Measurements from ENCODE around the gene CBX8. TPM values are rescaled to one million over a fixed set of nuclear protein-coding genes. Genes with fewer than 3 reads are reported as not detected.

The CBX8 gene
- total and polyA plus RNA-seq, 2 of the 8 experiments (the other 6 are each of a cell fraction or from before 2014, with no cell fraction given) = 0.09 to 2.1 TPM

DNA sequence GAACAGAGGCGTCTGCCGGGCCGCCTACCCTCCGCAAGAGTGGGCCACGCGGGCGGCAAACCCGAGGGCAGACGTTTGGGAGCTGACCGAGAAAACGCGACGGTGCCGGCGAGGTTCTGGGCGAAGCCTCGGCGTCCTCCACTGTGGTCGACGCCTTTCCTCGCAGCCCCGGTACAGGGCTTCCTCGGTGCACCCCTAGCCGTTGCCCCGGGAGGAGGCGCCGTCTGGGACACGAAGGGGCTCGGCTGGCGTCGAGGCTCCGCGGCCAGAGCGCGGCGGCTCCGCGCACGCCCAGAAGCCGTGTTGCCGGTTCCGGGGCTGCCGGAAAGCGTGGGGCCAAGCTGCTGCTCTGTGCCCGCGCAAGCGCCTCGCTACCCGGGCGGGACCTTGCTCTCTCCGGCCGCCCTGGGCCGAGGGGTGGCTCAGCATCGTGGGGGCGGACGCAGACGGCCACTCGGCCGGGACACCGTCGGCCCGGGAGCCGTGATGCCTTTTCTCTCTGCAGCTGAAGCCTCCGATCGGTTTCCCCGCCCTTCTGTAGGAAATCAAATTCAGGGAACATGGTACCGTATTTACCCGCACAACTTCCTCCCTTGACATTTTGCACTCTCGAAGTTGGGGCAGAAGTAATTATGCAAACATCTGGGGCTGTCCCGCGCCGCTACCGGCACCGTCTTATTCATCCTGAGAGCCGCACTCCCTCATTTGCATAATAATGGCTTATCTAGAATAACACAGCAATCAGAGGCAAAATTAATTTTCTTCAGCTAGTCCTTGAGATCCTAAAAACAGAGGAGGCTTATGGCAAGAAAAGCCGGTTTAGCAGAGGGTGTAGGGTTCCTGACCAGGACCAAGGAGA is 7.3 kb upstream of the CBX8 start:
- Histone ChIP-seq H3K4ac (replicated peaks; ENCODE audit: insufficient read length, low read depth, low read length) (no peak overlapping the region), H3K14ac (ENCODE audit: insufficient read length) (no peak overlapping the region), H3K36me3 (ENCODE audit: control insufficient read depth in 2 of 4, insufficient read depth in 4 of 4, low read length in 3 of 4) (peaks cover 0 to 5% (median 0%) of the 10 kb centered on the region in 4 experiments; a peak in 1 of 8 replicates), H3K4me1 (replicated peaks in 1 of 4; ENCODE audit: control insufficient read depth in 3 of 4, insufficient read depth in 4 of 4, low read length in 3 of 4) (peaks cover 4 to 56% (median 43%) of the 10 kb centered on the region in 4 experiments), H2AFZ (ENCODE audit: low read length) (no peak overlapping the region), H2BK20ac (ENCODE audit: low read length) (no peak overlapping the region), H3K4me3 (ENCODE audit: extremely low read depth in 1 of 4, insufficient read depth in 2 of 4, low read depth in 3 of 4, low read length in 4 of 4) (peak overlapping the region in 3 of 4 experiments; percentile 2 to 42 (median 10); a peak in 3 of 8 replicates), H3K9me3 (ENCODE audit: insufficient read depth in 2 of 2, low read depth in 1 of 2, low read length in 1 of 2) (peaks cover 0 to 7% of the 10 kb centered on the region in 2 experiments; a peak in 3 of 4 replicates), H4K8ac (ENCODE audit: extremely low read depth, insufficient read depth, low read length) (peak overlapping the region; percentile 87; the same call in 1 of the 2 replicates), H3K18ac (ENCODE audit: extremely low read depth, low read length) (peak overlapping the region; percentile 76; the same call in 1 of the 2 replicates), H4K91ac (replicated peaks; ENCODE audit: insufficient read length, low read length) (no peak overlapping the region), H3K23me2 (ENCODE audit: low read depth, low read length) (peaks cover 2% of the 10 kb centered on the region), H3K79me1 (ENCODE audit: low read depth, low read length) (no peaks in the 10 kb centered on the region), H2BK5ac (ENCODE audit: low read depth, low read length) (peak overlapping the region; percentile 35; the same call in 1 of the 2 replicates), H2BK15ac (ENCODE audit: low read length) (0 out of 2 replicates have a peak overlapping the region, but pooled peaks have one; percentile 81), H3K4me2 (ENCODE audit: insufficient read depth in 1 of 2, low read depth in 2 of 2, low read length in 2 of 2) (peak overlapping the region; percentile 44 to 57), H3K9ac (replicated peaks in 1 of 4; ENCODE audit: extremely low read depth in 1 of 4, low read depth in 3 of 4, low read length in 3 of 4) (no peak overlapping the region), H3K23ac (ENCODE audit: insufficient read length) (no peak overlapping the region), H3K27me3 (replicated peaks in 1 of 4; ENCODE audit: control insufficient read depth in 3 of 4, extremely low read depth in 1 of 4, insufficient read depth in 3 of 4, low read length in 3 of 4) (peaks cover 93 to 100% (median 99%) of the 10 kb centered on the region in 4 experiments), H2BK120ac (replicated peaks; ENCODE audit: low read depth, low read length) (no peak overlapping the region), H2BK12ac (ENCODE audit: low read depth, low read length) (peak overlapping the region; percentile 53; the same call in 1 of the 2 replicates), H2AK5ac (ENCODE audit: low read depth, low read length) (0 out of 2 replicates have a peak overlapping the region, but pooled peaks have one; percentile 7), H3K56ac (replicated peaks; ENCODE audit: insufficient read length, low read depth, low read length) (no peak overlapping the region), H3K27ac (ENCODE audit: low read depth, low read length) (no peak overlapping the region), H3K79me2 (ENCODE audit: control insufficient read depth in 1 of 2, insufficient read depth in 2 of 2, low read length in 2 of 2) (no peaks in the 10 kb centered on the region), H4K20me1 (replicated peaks in 1 of 2; ENCODE audit: control insufficient read depth in 1 of 2, insufficient read depth in 2 of 2, low read length in 2 of 2) (peaks cover 4 to 36% of the 10 kb centered on the region in 2 experiments), H4K5ac (ENCODE audit: insufficient read length, low read depth, low read length) (no peak overlapping the region)
- FAIRE-seq (no peak), DNase-seq (ENCODE audit: low read depth in 1 of 2, low spot score in 2 of 2) (peak in 1 of 2 experiments; percentile 70)
- CTCF ChIA-PET (ENCODE audit: partially characterized antibody) = interaction anchor here (0.6 to 19.1 kb wide), 12 partner anchors 8 to 681 kb away, joined by 3 to 576 read pairs (median 8); partner anchors contain the start of gene CBX4
- 4% methylated on average over 54 of the region's 76 CpGs; no CpG with 5 or more reads in 1 of the 2 experiments for WGBS, 2 experiments (ENCODE audit: extremely low coverage in 1 of 2, insufficient coverage in 1 of 2, insufficient read length in 1 of 2, insufficient replicate concordance in 2 of 2, low coverage in 1 of 2, low lambda C conversion rate in 2 of 2, missing lambda C conversion rate in 1 of 2)
- POLR2A ChIA-PET (ENCODE audit: partially characterized antibody) = interaction anchor here (1.0 to 24.0 kb wide), 13 partner anchors 8 to 57 kb away, joined by 3 to 374 read pairs (median 6); partner anchors contain the start of gene CBX4
- TF ChIP-seq SUZ12 (IDR thresholded peaks at IDR 0.05; ENCODE audit: low read length) (peak; percentile 80), EP300 (IDR thresholded peaks at IDR 0.05; ENCODE audit: borderline replicate concordance in 1 of 2, low read depth in 2 of 2, low read length in 2 of 2) (no peak), CHD2 (IDR thresholded peaks at IDR 0.05; ENCODE audit: low read length) (no peak), SAP30 (IDR thresholded peaks at IDR 0.05; ENCODE audit: insufficient read depth, insufficient replicate concordance, low read length) (no peak), POU5F1 (IDR thresholded peaks at IDR 0.05; ENCODE audit: low read depth, low read length) (peak; percentile 64), CHD1 (IDR thresholded peaks at IDR 0.05; ENCODE audit: low read depth, low read length) (no peak), JUN (IDR thresholded peaks at IDR 0.05; ENCODE audit: low read depth, low read length) (no peak), RBBP5 (IDR thresholded peaks at IDR 0.05; ENCODE audit: borderline replicate concordance, low read depth, low read length) (no peak)
- TF ChIP-seq, protein P1, sequence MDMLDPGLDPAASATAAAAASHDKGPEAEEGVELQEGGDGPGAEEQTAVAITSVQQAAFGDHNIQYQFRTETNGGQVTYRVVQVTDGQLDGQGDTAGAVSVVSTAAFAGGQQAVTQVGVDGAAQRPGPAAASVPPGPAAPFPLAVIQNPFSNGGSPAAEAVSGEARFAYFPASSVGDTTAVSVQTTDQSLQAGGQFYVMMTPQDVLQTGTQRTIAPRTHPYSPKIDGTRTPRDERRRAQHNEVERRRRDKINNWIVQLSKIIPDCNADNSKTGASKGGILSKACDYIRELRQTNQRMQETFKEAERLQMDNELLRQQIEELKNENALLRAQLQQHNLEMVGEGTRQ (IDR thresholded peaks at IDR 0.05; ENCODE audit: low read length) = no peak

Measured in H1 (cell line).